Pancreas (tissue), 10 donors: Measurements from ENCODE around the gene AGXT2. TPM values are rescaled to one million over a fixed set of nuclear protein-coding genes. Genes with fewer than 3 reads are reported as not detected.

Source experiments
- ATAC-seq, 4 donors: fragments of 200-7000 bp; cut with Tn5 transposase; one replicate each; pipeline versions ENCODE4 v1.8.0 to v1.9.1; 2020; ENCODE audit warnings: mild to moderate bottlenecking in 4 of 4, moderate library complexity in 4 of 4
- DNase-seq, 6 donors: peaks; one replicate each; pipeline ENCODE4 v3.0.0-alpha.2; 2020
- FAIRE-seq: peaks from 2 replicates; lab custom pipeline; 2012; peaks lifted over from hg19 to GRCh38; lab: Jason Lieb, UNC
- H3K27ac ChIP-seq, 4 donors: fragments of 200-600 bp; sonication (generic); 1 replicate in 3 of 4; 2 replicates in 1 of 4; pipeline versions ENCODE4 v1.5.0 to v1.8.0; 2020
- H3K27me3 ChIP-seq, 4 donors: fragments of 200-600 bp; one replicate each; pipeline ENCODE4 v1.8.0; 2021
- H3K36me3 ChIP-seq, 3 donors: fragments of 200-600 bp; sonication (generic) in 1 of 3; one replicate each; pipeline versions ENCODE4 v1.5.0 to v1.8.0; 2020 to 2021
- H3K4me1 ChIP-seq, 3 donors: fragments of 200-600 bp; one replicate each; pipeline ENCODE4 v1.8.0; 2021
- H3K4me3 ChIP-seq, 4 donors: fragments of 200-600 bp; sonication (generic) in 2 of 4; one replicate each; pipeline versions ENCODE4 v1.5.0 to v1.8.0; 2020 to 2021
- H3K9me3 ChIP-seq, 4 donors: fragments of 200-600 bp; one replicate each; pipeline ENCODE4 v1.8.0; 2021
- CTCF ChIP-seq, 4 donors: fragments of 200-600 bp; sonication (generic) in 3 of 4; IDR thresholded peaks; one replicate each; pipeline versions ENCODE4 v1.5.0 to v1.8.0; 2021; ENCODE audit warnings: antibody characterized with exemption in 4 of 4
- WGBS, 2 donors: extraction: QIAGEN DNeasy Blood & Tissue Kit; methylation state at CpG; one replicate each; pipeline ENCODE4 v1.1.7; 2013; 5-methylcytosine and 5-hydroxymethylcytosine counted together
- intact Hi-C, 3 donors: fragments of 100-400 bp; cut with DNase I; formaldehyde crosslinking; loops; one replicate each; pipeline versions ENCODE4 v1.11.1 to v1.14.2; 2022
- polyA plus RNA-seq, 2 donors: library from polyadenylated mRNA; stranded (reverse); fragments of 200-250 nt; gene quantifications; one replicate each; pipeline ENCODE4 v1.2.3, GENCODE V29; 2013
- total RNA-seq, 6 donors: library from RNA; stranded (reverse); fragmentation: NEBNext Ultra II Directional in 4 of 6; extraction: Animal tissue kit (Norgen Biotek cat#: 25700) in 4 of 6; gene quantifications; one replicate each; pipeline versions ENCODE4 v1.2.1 to v1.2.4, GENCODE V29; 2021 to 2023
- donor health status: healthy with polysubstance abuse.
- donor health status: DM: no; HTN: no; CAD: no; lungs with moderate emphysema.
- donor health status: DM: no; HTN: no; CAD: no.
- donor health status: control.
- donor health status: control.
- donor health status: Bipolar disorder and iron deficiency.
- donor health status: DM: yes; HTN: yes; CAD: no.
- donor health status: DM: no; HTN: no; CAD: no.
- donor health status: DM: no; HTN: no; CAD: no.
- donor health status: DM: yes; HTN: yes; CAD: no.

AGXT2 gene
- total and polyA plus RNA-seq, 8 donors: not detected

- 67 to 77% methylated on average over 6 of the region's 6 CpGs for WGBS, 2 donors
- H3K36me3 ChIP-seq: no peaks in the 10 kb centered on the region
- no peak for FAIRE-seq
Observed at GRCh38 chr5:35032356-35032755, 15.4 kb downstream of the AGXT2 start.

GRCh38 chr5:35031276-35031675, 16.5 kb downstream of the AGXT2 start:
- Histone ChIP-seq H3K27me3 (no peaks in the 10 kb centered on the region), H3K4me1 (peaks cover 0 to 8% (median 8%) of the 10 kb centered on the region in 3 donors), H3K9me3 (no peaks in the 10 kb centered on the region), H3K4me3 (no peak overlapping the region), H3K36me3 (no peaks in the 10 kb centered on the region), H3K27ac (no peak overlapping the region)
- TF ChIP-seq CTCF (IDR thresholded peaks at IDR 0.05): no peak
- no peak for ATAC-seq
- WGBS, 2 donors: 86 to 87% methylated on average over 5 of the region's 5 CpGs
- FAIRE-seq: no peak
- DNase-seq: no peak
- intact Hi-C loops: no loop called here

More at GRCh38 chr5:35032356-35032755, 15.4 kb downstream of the AGXT2 start:
- Histone ChIP-seq H3K9me3 (no peaks in the 10 kb centered on the region), H3K27ac (no peak overlapping the region), H3K4me1 (no peaks in the 10 kb centered on the region), H3K27me3 (no peaks in the 10 kb centered on the region), H3K4me3 (no peak overlapping the region)
- TF ChIP-seq CTCF (IDR thresholded peaks at IDR 0.05): no peak
- no peak for DNase-seq
- no peak for ATAC-seq
- intact Hi-C loops: no loop called here

- intact Hi-C loops: no loop called here
- no peak for TF ChIP-seq CTCF (IDR thresholded peaks at IDR 0.05)
- ATAC-seq (no peak), DNase-seq (no peak), FAIRE-seq (no peak)
- Histone ChIP-seq H3K4me1 (peaks cover 0 to 13% (median 12%) of the 10 kb centered on the region in 3 donors), H3K27ac (no peak overlapping the region), H3K9me3 (no peaks in the 10 kb centered on the region), H3K4me3 (no peak overlapping the region), H3K27me3 (no peaks in the 10 kb centered on the region), H3K36me3 (no peaks in the 10 kb centered on the region)
- 76 to 78% methylated on average over 10 of the region's 10 CpGs for WGBS, 2 donors
Observed at GRCh38 chr5:35030426-35031100, 17.2 kb downstream of the AGXT2 start.

DNA sequence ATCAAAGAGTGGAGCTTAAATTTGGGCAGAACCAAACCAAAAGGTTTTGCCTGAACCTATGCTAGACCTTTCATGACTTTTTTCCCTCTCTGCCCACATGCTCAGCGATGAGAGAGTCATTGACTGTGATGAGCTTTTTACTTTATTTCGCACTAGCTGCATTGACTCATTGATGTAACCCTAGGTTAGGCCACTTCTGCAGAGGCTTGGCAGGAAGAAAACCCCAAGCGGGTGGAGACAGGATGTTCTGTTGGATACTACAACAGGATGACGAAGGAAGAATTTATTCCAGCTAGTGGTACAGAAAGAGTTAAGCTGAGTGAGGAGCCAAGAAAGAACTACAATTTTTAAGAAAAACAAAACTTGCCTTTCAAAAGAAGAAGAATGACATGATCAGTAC, 18.4 kb downstream of the AGXT2 start:
- Histone ChIP-seq H3K27ac (no peak overlapping the region), H3K4me3 (no peak overlapping the region), H3K4me1 (peaks cover 0 to 13% (median 12%) of the 10 kb centered on the region in 3 donors), H3K27me3 (no peaks in the 10 kb centered on the region), H3K36me3 (no peaks in the 10 kb centered on the region), H3K9me3 (no peaks in the 10 kb centered on the region)
- 64% methylated on average over 4 of the region's 4 CpGs for WGBS, 2 donors
- no peak for ATAC-seq
- intact Hi-C loops: no loop called here
- no peak for TF ChIP-seq CTCF (IDR thresholded peaks at IDR 0.05)
- FAIRE-seq: no peak
- DNase-seq: no peak

DNA sequence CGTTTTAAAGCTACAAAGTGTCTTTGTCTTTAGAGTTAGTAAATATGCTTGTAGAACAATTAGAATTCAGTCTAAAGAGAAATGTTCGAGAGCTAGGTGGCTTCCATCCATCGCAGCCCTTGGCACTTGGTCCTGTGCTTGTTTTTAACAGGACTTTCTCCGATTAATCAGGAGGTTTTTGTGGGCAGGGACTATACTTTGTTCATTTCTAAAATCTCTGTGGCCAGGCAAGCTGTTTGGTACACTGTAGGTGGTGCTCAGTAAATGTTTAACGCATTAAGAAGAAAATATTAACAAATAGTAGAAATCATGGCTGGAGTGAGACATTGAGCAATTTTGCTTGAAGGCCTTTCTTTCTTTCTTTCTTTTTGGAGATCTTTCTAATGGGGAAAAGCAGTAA, 20.8 kb downstream of the AGXT2 start:
- FAIRE-seq (no peak), ATAC-seq (peak; percentile 38 to 69 (median 54)), DNase-seq (no peak)
- no peak overlapping the region for H3K4me3 ChIP-seq
- H3K4me1 ChIP-seq: peaks cover 0 to 13% (median 12%) of the 10 kb centered on the region in 3 donors
- intact Hi-C loops: no loop called here
- no peak for TF ChIP-seq CTCF (IDR thresholded peaks at IDR 0.05)
- no peaks in the 10 kb centered on the region for H3K9me3 ChIP-seq
- H3K36me3 ChIP-seq: no peaks in the 10 kb centered on the region
- no peaks in the 10 kb centered on the region for H3K27me3 ChIP-seq
- WGBS, 2 donors: 41 to 44% methylated on average over 5 of the region's 5 CpGs
- H3K27ac ChIP-seq: no peak overlapping the region
